GM23338 (cell line): ENCODE data around the gene CD22. TPM values are rescaled to one million over a fixed set of nuclear protein-coding genes. Genes with fewer than 3 reads are reported as not detected.

Experiments used
- ATAC-seq: fragments of 200-7000 bp; cut with Tn5 transposase; 3 replicates; pipeline ENCODE4 v1.9.1; 2020
- DNase-seq: peaks from one replicate; pipeline ENCODE4 v3.0.0-alpha.2; 2015; ENCODE audit warnings: low spot score
- H2AFZ ChIP-seq: fragments of 200-600 bp; sonication (generic); 2 replicates; pipeline ENCODE4 v1.8.0; 2016; ENCODE audit warnings: antibody characterized with exemption, mild to moderate bottlenecking, moderate library complexity
- H3F3A ChIP-seq: fragments of 200-600 bp; sonication (generic); replicated peaks from 2 replicates; pipeline ENCODE4 v1.8.0; 2017; ENCODE audit warnings: antibody characterized with exemption, mixed run types, low read depth
- H3K27ac ChIP-seq: fragments of 200-600 bp; sonication (generic); 2 replicates; pipeline ENCODE4 v1.6.1; 2016; ENCODE audit warnings: low read depth
- H3K27me3 ChIP-seq: fragments of 200-600 bp; sonication (generic); 2 replicates; pipeline ENCODE4 v1.8.0; 2016; ENCODE audit warnings: mild to moderate bottlenecking, mixed run types, moderate library complexity; ENCODE audit not compliant: insufficient read depth
- H3K36me3 ChIP-seq: fragments of 200-600 bp; sonication (generic); 2 replicates; pipeline ENCODE4 v1.8.0; 2016; ENCODE audit warnings: mild to moderate bottlenecking; ENCODE audit not compliant: insufficient read depth
- H3K4me1 ChIP-seq: fragments of 200-600 bp; sonication (generic); 2 replicates; pipeline ENCODE4 v1.8.0; 2016; ENCODE audit warnings: mild to moderate bottlenecking, moderate library complexity; ENCODE audit not compliant: insufficient read depth
- H3K4me2 ChIP-seq: fragments of 200-600 bp; sonication (generic); 2 replicates; pipeline ENCODE4 v1.7.1; 2017; ENCODE audit warnings: mixed run types
- H3K4me3 ChIP-seq: fragments of 200-600 bp; sonication (generic); 2 replicates; pipeline ENCODE4 v1.6.1; 2016; ENCODE audit warnings: mixed run types
- H3K79me2 ChIP-seq: fragments of 200-600 bp; sonication (generic); replicated peaks from 2 replicates; pipeline ENCODE4 v1.8.0; 2017; ENCODE audit warnings: mild to moderate bottlenecking; ENCODE audit not compliant: insufficient read depth
- H3K9me2 ChIP-seq: fragments of 200-600 bp; sonication (generic); 2 replicates; pipeline ENCODE4 v1.8.0; 2017; ENCODE audit not compliant: insufficient read depth
- H4K20me1 ChIP-seq: fragments of 200-600 bp; sonication (generic); replicated peaks from 2 replicates; pipeline ENCODE4 v1.8.0; 2017; ENCODE audit warnings: mild to moderate bottlenecking; ENCODE audit not compliant: insufficient read depth
- H3K27ac Mint-ChIP-seq: 2 replicates; pipeline ENCODE4 v1.8.0; 2020; ENCODE audit warnings: inconsistent platforms, mild to moderate bottlenecking, moderate library complexity, mixed read lengths
- H3K27me3 Mint-ChIP-seq: 3 replicates; pipeline ENCODE4 v1.8.0; 2022; ENCODE audit warnings: low read depth, mild to moderate bottlenecking, moderate library complexity, mixed read lengths, inconsistent platforms; ENCODE audit not compliant: insufficient read depth, poor library complexity
- H3K36me3 Mint-ChIP-seq: 3 replicates; pipeline ENCODE4 v1.8.0; 2021; ENCODE audit warnings: low read depth, mild to moderate bottlenecking, inconsistent platforms, moderate library complexity, mixed read lengths
- H3K4me1 Mint-ChIP-seq: 3 replicates; pipeline ENCODE4 v1.8.0; 2020; ENCODE audit warnings: mild to moderate bottlenecking, inconsistent platforms, mixed read lengths
- H3K4me3 Mint-ChIP-seq: 3 replicates; pipeline ENCODE4 v1.8.0; 2021; ENCODE audit warnings: moderate library complexity, mild to moderate bottlenecking, inconsistent platforms, mixed read lengths
- H3K9me3 Mint-ChIP-seq: 3 replicates; pipeline ENCODE4 v1.8.0; 2020; ENCODE audit warnings: moderate library complexity, mild to moderate bottlenecking, inconsistent platforms, mixed read lengths
- EZH2 ChIP-seq: fragments of 200-600 bp; sonication (generic); IDR thresholded peaks from one replicate; pipeline ENCODE4 v1.8.0; 2017; ENCODE audit warnings: antibody characterized with exemption, mild to moderate bottlenecking, low read depth; ENCODE audit not compliant: unreplicated experiment
- NANOG ChIP-seq: IDR thresholded peaks from 2 replicates; pipeline ENCODE4 v1.6.1; 2016; ENCODE audit warnings: antibody characterized with exemption, borderline replicate concordance
- POLR2AphosphoS5 ChIP-seq: IDR thresholded peaks from 2 replicates; pipeline ENCODE4 v1.6.1; 2016; ENCODE audit warnings: antibody characterized with exemption, low read depth
- STAT1 ChIP-seq: IDR thresholded peaks from one replicate; pipeline ENCODE4 v1.6.1; 2016; ENCODE audit warnings: antibody characterized with exemption; ENCODE audit not compliant: unreplicated experiment
- ZNF114 ChIP-seq: fragments of 250-450 bp; sonication (Bioruptor Pico); IDR thresholded peaks from 2 replicates; pipeline ENCODE4 v1.5.0; 2020; ENCODE audit warnings: mild to moderate bottlenecking, moderate library complexity
- ZNF331 ChIP-seq: fragments of 250-450 bp; sonication (Bioruptor Pico); IDR thresholded peaks from 2 replicates; pipeline ENCODE4 v1.5.0; 2020; ENCODE audit warnings: low read depth, mild to moderate bottlenecking, moderate library complexity
- polyA plus RNA-seq: library from polyadenylated mRNA; unstranded; fragments of >200 nt; fragmentation: Nextera tagmentation; extraction: Ambion mirVana; gene quantifications from 2 replicates; pipeline ENCODE4 v1.2.1, GENCODE V29; 2016
- total RNA-seq: library from RNA; depleted of rRNA; stranded (reverse); fragments of >200 nt; shearing (Covaris generic); gene quantifications from 2 replicates; pipeline ENCODE4 v1.2.3, GENCODE V29; 2014
- TF ChIP-seq, protein P1 (sequence below): fragments of 250-450 bp; sonication (Bioruptor Pico); IDR thresholded peaks from 2 replicates; pipeline ENCODE4 v1.5.0; 2020; ENCODE audit warnings: mild to moderate bottlenecking, moderate library complexity
- TF ChIP-seq, protein P2 (sequence below): IDR thresholded peaks from 2 replicates; pipeline ENCODE4 v1.6.1; 2016; ENCODE audit warnings: antibody characterized with exemption

The CD22 gene
- total and polyA plus RNA-seq, 2 experiments from 2014 or later: 0.10 to 0.32 TPM

DNA sequence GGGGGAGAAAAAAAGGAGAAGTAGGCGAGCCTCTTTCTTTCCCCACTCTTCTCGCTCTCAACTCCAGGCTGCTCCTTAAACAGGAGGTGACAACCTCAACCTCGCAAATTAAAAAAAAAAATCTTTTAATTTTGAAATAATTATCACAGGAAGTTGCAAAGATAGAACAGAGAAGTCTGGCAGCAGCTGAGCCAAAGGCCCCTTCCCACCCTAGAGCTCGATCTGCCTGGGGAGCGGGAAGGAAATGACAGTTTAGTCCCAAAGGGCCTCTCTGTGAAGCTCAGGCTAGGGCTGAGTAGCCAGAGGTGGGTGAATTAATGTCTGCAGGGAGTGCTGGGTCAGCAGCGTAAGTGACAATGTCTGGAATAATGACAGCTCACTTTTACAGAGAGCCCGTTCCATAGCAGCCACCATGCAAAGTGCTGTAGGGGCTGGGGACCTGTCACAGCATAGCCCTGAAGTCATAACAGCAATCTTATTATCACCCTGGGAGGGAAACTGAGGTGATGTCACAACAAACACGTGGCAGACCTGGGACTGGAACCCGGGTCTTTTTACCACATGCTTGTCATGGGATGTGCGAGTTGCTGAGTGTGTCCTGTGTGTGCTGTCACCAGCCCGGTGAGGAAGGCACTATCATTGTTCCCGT lies 8.8 kb upstream of the CD22 start:
- Histone ChIP-seq H3K4me2 (no peak overlapping the region), H2AFZ (no peak overlapping the region), H3K36me3 (no peaks in the 10 kb centered on the region), H3K27me3 (no peaks in the 10 kb centered on the region), H3K4me1 (no peaks in the 10 kb centered on the region), H4K20me1 (no peaks in the 10 kb centered on the region), H3F3A (no peaks in the 10 kb centered on the region), H3K9me2 (no peaks in the 10 kb centered on the region), H3K79me2 (no peaks in the 10 kb centered on the region), H3K27ac (no peak overlapping the region), H3K4me3 (no peak overlapping the region)
- DNase-seq (no peak), ATAC-seq (no peak)
- Mint-ChIP-seq H3K9me3 (peaks cover 9% of the 10 kb centered on the region; the same call in 2 of the 3 replicates), H3K27ac (no peak overlapping the region), H3K36me3 (no peaks in the 10 kb centered on the region), H3K4me3 (no peak overlapping the region), H3K4me1 (peaks cover 2% of the 10 kb centered on the region; the same call in 1 of the 3 replicates), H3K27me3 (peaks cover 6% of the 10 kb centered on the region)
- no peak for TF ChIP-seq STAT1
- TF ChIP-seq ZNF331 (CRISPR knock-in tag): no peak
- TF ChIP-seq, protein P1, sequence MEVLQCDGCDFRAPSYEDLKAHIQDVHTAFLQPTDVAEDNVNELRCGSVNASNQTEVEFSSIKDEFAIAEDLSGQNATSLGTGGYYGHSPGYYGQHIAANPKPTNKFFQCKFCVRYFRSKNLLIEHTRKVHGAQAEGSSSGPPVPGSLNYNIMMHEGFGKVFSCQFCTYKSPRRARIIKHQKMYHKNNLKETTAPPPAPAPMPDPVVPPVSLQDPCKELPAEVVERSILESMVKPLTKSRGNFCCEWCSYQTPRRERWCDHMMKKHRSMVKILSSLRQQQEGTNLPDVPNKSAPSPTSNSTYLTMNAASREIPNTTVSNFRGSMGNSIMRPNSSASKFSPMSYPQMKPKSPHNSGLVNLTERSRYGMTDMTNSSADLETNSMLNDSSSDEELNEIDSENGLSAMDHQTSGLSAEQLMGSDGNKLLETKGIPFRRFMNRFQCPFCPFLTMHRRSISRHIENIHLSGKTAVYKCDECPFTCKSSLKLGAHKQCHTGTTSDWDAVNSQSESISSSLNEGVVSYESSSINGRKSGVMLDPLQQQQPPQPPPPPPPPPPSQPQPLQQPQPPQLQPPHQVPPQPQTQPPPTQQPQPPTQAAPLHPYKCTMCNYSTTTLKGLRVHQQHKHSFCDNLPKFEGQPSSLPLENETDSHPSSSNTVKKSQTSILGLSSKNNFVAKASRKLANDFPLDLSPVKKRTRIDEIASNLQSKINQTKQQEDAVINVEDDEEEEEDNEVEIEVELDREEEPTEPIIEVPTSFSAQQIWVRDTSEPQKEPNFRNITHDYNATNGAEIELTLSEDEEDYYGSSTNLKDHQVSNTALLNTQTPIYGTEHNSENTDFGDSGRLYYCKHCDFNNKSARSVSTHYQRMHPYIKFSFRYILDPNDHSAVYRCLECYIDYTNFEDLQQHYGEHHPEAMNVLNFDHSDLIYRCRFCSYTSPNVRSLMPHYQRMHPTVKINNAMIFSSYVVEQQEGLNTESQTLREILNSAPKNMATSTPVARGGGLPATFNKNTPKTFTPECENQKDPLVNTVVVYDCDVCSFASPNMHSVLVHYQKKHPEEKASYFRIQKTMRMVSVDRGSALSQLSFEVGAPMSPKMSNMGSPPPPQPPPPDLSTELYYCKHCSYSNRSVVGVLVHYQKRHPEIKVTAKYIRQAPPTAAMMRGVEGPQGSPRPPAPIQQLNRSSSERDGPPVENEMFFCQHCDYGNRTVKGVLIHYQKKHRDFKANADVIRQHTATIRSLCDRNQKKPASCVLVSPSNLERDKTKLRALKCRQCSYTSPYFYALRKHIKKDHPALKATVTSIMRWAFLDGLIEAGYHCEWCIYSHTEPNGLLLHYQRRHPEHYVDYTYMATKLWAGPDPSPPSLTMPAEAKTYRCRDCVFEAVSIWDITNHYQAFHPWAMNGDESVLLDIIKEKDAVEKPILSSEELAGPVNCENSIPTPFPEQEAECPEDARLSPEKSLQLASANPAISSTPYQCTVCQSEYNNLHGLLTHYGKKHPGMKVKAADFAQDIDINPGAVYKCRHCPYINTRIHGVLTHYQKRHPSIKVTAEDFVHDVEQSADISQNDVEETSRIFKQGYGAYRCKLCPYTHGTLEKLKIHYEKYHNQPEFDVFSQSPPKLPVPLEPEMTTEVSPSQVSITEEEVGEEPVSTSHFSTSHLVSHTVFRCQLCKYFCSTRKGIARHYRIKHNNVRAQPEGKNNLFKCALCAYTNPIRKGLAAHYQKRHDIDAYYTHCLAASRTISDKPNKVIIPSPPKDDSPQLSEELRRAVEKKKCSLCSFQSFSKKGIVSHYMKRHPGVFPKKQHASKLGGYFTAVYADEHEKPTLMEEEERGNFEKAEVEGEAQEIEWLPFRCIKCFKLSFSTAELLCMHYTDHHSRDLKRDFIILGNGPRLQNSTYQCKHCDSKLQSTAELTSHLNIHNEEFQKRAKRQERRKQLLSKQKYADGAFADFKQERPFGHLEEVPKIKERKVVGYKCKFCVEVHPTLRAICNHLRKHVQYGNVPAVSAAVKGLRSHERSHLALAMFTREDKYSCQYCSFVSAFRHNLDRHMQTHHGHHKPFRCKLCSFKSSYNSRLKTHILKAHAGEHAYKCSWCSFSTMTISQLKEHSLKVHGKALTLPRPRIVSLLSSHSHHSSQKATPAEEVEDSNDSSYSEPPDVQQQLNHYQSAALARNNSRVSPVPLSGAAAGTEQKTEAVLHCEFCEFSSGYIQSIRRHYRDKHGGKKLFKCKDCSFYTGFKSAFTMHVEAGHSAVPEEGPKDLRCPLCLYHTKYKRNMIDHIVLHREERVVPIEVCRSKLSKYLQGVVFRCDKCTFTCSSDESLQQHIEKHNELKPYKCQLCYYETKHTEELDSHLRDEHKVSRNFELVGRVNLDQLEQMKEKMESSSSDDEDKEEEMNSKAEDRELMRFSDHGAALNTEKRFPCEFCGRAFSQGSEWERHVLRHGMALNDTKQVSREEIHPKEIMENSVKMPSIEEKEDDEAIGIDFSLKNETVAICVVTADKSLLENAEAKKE: no peak
- no peak for TF ChIP-seq POLR2AphosphoS5
- no peak for TF ChIP-seq NANOG
- TF ChIP-seq, protein P2, sequence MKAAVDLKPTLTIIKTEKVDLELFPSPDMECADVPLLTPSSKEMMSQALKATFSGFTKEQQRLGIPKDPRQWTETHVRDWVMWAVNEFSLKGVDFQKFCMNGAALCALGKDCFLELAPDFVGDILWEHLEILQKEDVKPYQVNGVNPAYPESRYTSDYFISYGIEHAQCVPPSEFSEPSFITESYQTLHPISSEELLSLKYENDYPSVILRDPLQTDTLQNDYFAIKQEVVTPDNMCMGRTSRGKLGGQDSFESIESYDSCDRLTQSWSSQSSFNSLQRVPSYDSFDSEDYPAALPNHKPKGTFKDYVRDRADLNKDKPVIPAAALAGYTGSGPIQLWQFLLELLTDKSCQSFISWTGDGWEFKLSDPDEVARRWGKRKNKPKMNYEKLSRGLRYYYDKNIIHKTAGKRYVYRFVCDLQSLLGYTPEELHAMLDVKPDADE: no peak
- no peak for TF ChIP-seq EZH2
- TF ChIP-seq ZNF114 (CRISPR knock-in tag): no peak
